ENCODE data around the gene NACC1. TPM values are rescaled to one million over a fixed set of nuclear protein-coding genes. Genes with fewer than 3 reads are reported as not detected.

NACC1 gene
- total and polyA plus RNA-seq, 8 donors = 6.9 to 122 (median 23.4) TPM

GRCh38 chr19:13122275-13122878, 4.3 kb downstream of the NACC1 start:
- intact Hi-C loops (cut with DNase I; ENCODE audit: low total_unique reads) = no loop called here

GRCh38 chr19:13122980-13123957, 5.2 kb downstream of the NACC1 start:
- peaks cover 0 to 32% (median 16%) of the 10 kb centered on the region in 4 donors for H3K36me3 ChIP-seq
- DNase-seq = no peak
- no peaks in the 10 kb centered on the region for H3K27me3 ChIP-seq
- WGBS, 5 donors = 91 to 94% (median 93%) methylated on average over 18 to 20 of the region's 20 CpGs
- TF ChIP-seq POLR2A (IDR thresholded peaks at IDR 0.05) (no peak), EP300 (IDR thresholded peaks at IDR 0.05) (no peak), POLR2AphosphoS5 (IDR thresholded peaks at IDR 0.05) (no peak), CTCF (IDR thresholded peaks at IDR 0.05) (no peak)
- H3K4me3 ChIP-seq = no peak overlapping the region
- H3K4me1 ChIP-seq = peaks cover 20 to 48% (median 34%) of the 10 kb centered on the region in 4 donors
- no peak overlapping the region for H3K27ac ChIP-seq
- intact Hi-C loops (cut with DNase I; ENCODE audit: low total_unique reads) = no loop called here
- no peaks in the 10 kb centered on the region for H3K9me3 ChIP-seq

More at GRCh38 chr19:13122275-13122878, 4.3 kb downstream of the NACC1 start:
- Histone ChIP-seq H3K27me3 (no peaks in the 10 kb centered on the region), H3K4me3 (no peak overlapping the region), H3K4me1 (peaks cover 24 to 44% (median 35%) of the 10 kb centered on the region in 4 donors), H3K36me3 (peaks cover 0 to 32% (median 16%) of the 10 kb centered on the region in 4 donors), H3K27ac (no peak overlapping the region), H3K9me3 (no peaks in the 10 kb centered on the region)
- WGBS, 5 donors = 68 to 90% (median 84%) methylated on average over 10 to 13 of the region's 13 CpGs
- TF ChIP-seq CTCF (IDR thresholded peaks at IDR 0.05) = no peak
- no peak for TF ChIP-seq POLR2A (IDR thresholded peaks at IDR 0.05)
- no peak for TF ChIP-seq POLR2AphosphoS5 (IDR thresholded peaks at IDR 0.05)
- TF ChIP-seq EP300 (IDR thresholded peaks at IDR 0.05) = no peak
- DNase-seq = no peak

- H3K27ac ChIP-seq = no peak overlapping the region
- H3K9me3 ChIP-seq = no peaks in the 10 kb centered on the region
- intact Hi-C loops (cut with DNase I; ENCODE audit: low total_unique reads) = no loop called here
- H3K4me1 ChIP-seq = peaks cover 0 to 21% (median 12%) of the 10 kb centered on the region in 4 donors
- TF ChIP-seq CTCF (IDR thresholded peaks at IDR 0.05) (no peak), EP300 (IDR thresholded peaks at IDR 0.05) (no peak), POLR2A (IDR thresholded peaks at IDR 0.05) (no peak), POLR2AphosphoS5 (IDR thresholded peaks at IDR 0.05) (no peak)
- peaks cover 0 to 20% (median 12%) of the 10 kb centered on the region in 4 donors for H3K36me3 ChIP-seq
- H3K27me3 ChIP-seq = no peaks in the 10 kb centered on the region
- H3K4me3 ChIP-seq = no peak overlapping the region
- 86 to 91% (median 87%) methylated on average over 8 to 9 of the region's 9 CpGs for WGBS, 5 donors
- no peak for DNase-seq
Measured at GRCh38 chr19:13127051-13127450, 9.0 kb downstream of the NACC1 start.

- no peak overlapping the region for H3K4me3 ChIP-seq
- H3K27ac ChIP-seq = no peak overlapping the region
- intact Hi-C loops (cut with DNase I; ENCODE audit: low total_unique reads) = no loop called here
- no peaks in the 10 kb centered on the region for H3K27me3 ChIP-seq
- TF ChIP-seq CTCF (IDR thresholded peaks at IDR 0.05) (no peak), EP300 (IDR thresholded peaks at IDR 0.05) (no peak), POLR2AphosphoS5 (IDR thresholded peaks at IDR 0.05) (no peak), POLR2A (IDR thresholded peaks at IDR 0.05) (no peak)
- H3K36me3 ChIP-seq = peaks cover 0 to 15% (median 12%) of the 10 kb centered on the region in 4 donors
- WGBS, 5 donors = 82 to 92% (median 88%) methylated on average over 6 of the region's 6 CpGs
- H3K9me3 ChIP-seq = no peaks in the 10 kb centered on the region
- peaks cover 0 to 24% (median 14%) of the 10 kb centered on the region in 4 donors for H3K4me1 ChIP-seq
- DNase-seq = no peak
Measured at GRCh38 chr19:13127811-13128575, 9.9 kb downstream of the NACC1 start.

All from stomach (tissue), 9 donors.